GM12801 (cell line): ENCODE measurements around the gene CUBN.

ENCODE experiments used
- CTCF ChIP-seq: IDR thresholded peaks from one replicate; pipeline ENCODE4 v1.5.1; 2011; ENCODE audit warnings: control low read depth; ENCODE audit not compliant: insufficient read length; ENCODE audit errors: extremely low read depth

Gene CUBN

GRCh38 chr10:17033529-17034260 lies 95.9 kb downstream of the CUBN start:
- no peak for TF ChIP-seq CTCF

- no peak for TF ChIP-seq CTCF
Measured at GRCh38 chr10:17031637-17032635, 97.7 kb downstream of the CUBN start.

DNA sequence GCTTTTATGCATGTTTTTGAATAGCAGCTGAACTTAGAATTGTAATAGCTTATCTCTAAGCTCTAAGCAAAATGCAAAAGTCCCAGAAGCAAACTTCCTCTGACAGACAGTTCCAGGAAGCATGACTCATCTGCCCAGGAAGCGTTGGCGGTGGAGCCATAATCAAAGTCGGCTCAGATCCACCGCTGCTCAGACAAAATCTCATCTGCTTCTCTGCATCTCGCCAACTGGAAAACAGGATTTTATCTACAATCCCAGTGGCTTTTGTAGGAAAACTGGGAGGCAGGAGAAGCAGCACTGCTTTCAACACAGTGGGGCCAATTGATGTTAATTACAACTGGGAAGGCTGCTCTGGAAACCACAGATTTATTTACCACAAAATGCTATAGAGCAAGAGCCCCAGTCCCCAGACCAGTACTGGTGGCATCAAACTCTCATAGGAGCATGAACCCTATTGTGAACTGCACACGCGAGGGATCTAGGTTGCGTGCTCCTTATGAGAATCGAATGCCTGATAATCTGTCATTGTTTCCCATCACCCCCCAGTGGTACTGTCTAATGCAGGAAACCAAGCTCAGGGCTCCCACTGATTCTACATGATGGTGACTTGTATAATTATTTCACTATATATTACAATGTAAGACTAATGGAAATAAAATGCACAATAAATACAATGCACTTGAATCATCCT lies 99.9 kb downstream of the CUBN start:
- no peak for TF ChIP-seq CTCF

DNA sequence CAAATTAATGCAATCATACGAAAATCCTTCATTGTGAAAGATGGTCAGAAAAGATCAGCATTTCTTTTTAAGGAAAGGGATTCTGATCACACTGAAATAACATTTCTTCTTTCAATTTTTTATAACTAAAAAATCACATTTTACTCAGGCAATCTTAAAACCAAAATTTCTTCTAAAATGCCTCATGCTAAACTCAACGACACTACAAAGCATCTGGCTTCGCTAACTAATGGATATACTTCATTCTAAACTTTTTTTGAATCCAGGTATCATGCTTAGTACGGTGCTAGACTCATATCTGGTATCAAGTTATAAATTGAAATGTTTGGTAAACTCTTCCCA lies 100.4 kb downstream of the CUBN start:
- TF ChIP-seq CTCF, result no peak

DNA sequence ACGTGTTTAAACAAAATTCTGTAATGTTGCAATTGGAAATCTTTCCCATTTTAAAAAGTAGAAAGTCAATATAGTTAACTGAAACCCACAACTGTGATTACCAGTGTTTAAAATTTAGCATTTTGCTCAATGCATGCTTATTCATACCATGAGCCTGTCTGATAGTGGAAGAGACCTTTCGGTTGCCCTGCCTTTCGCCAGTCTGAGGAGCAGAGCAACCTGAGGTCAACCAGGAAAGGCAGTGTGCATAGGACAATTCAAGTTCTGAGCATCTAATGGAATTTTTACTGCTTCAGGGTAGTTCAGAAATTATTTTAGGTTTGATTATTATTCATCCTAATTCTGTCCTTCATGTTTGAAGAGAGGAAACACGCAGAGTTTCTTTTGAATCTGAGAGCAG lies 100.8 kb downstream of the CUBN start:
- no peak for TF ChIP-seq CTCF

- TF ChIP-seq CTCF, result no peak
Measured at GRCh38 chr10:17026686-17027485, 102.7 kb downstream of the CUBN start.
